Tibial artery (tissue), 4 donors: ENCODE data around the gene RBM38.
A peak's percentile ranks its signal among the peaks of the same experiment; 100 is the strongest.

Experiments used
- DNase-seq, 2 donors: peaks; one replicate each; pipeline ENCODE4 v3.0.0-alpha.2; 2019
- H3K27ac ChIP-seq, 2 donors: fragments of 200-600 bp; sonication (generic) in 1 of 2; 1 replicate in 1 of 2; 2 replicates in 1 of 2; pipeline ENCODE4 v1.5.1; 2018 to 2019; ENCODE audit warnings: mild to moderate bottlenecking in 1 of 2
- H3K27me3 ChIP-seq, 2 donors: fragments of 200-600 bp; sonication (generic) in 1 of 2; one replicate each; pipeline versions ENCODE4 v1.5.1 to v1.6.0; 2016 to 2019
- H3K36me3 ChIP-seq, 3 donors: fragments of 200-600 bp; sonication (generic) in 2 of 3; one replicate each; pipeline ENCODE4 v1.5.1; 2016 to 2019; ENCODE audit warnings: mild to moderate bottlenecking in 2 of 3
- H3K4me1 ChIP-seq, 4 donors: fragments of 200-600 bp; sonication (generic) in 2 of 4; 1 replicate in 3 of 4; 2 replicates in 1 of 4; pipeline ENCODE4 v1.5.1; 2016 to 2019
- H3K4me3 ChIP-seq, 2 donors: fragments of 200-600 bp; sonication (generic) in 1 of 2; 1 replicate in 1 of 2; 2 replicates in 1 of 2; pipeline ENCODE4 v1.5.1; 2018 to 2019; ENCODE audit warnings: mild to moderate bottlenecking in 2 of 2
- H3K9me3 ChIP-seq, 3 donors: fragments of 200-600 bp; sonication (generic) in 1 of 3; one replicate each; pipeline ENCODE4 v1.5.1; 2016 to 2019
- CTCF ChIP-seq, 2 experiments: fragments of 200-600 bp in 1 of 2; fragments of 450-650 bp in 1 of 2; IDR thresholded peaks; one replicate each; pipeline ENCODE4 v1.5.1; 2017 to 2019; ENCODE audit warnings: antibody characterized with exemption in 2 of 2, mild to moderate bottlenecking in 1 of 2, moderate library complexity in 1 of 2
- intact Hi-C: fragments of 100-400 bp; cut with DNase I; formaldehyde crosslinking; loops from one replicate; pipeline ENCODE4 v1.15.0; 2023; ENCODE audit warnings: low total_unique reads

Gene RBM38

GRCh38 chr20:57407541-57407956 is 16.4 kb downstream of the RBM38 start:
- intact Hi-C loops = no loop called here
- no peak for TF ChIP-seq CTCF (IDR thresholded peaks at IDR 0.05)
- no peak overlapping the region for H3K27ac ChIP-seq
- H3K4me1 ChIP-seq = peaks cover 0 to 18% (median 10%) of the 10 kb centered on the region in 4 donors
- H3K4me3 ChIP-seq = no peak overlapping the region
- peaks cover 20 to 73% (median 61%) of the 10 kb centered on the region in 3 donors for H3K36me3 ChIP-seq
- H3K9me3 ChIP-seq = no peaks in the 10 kb centered on the region
- no peaks in the 10 kb centered on the region for H3K27me3 ChIP-seq
- DNase-seq = no peak

DNA sequence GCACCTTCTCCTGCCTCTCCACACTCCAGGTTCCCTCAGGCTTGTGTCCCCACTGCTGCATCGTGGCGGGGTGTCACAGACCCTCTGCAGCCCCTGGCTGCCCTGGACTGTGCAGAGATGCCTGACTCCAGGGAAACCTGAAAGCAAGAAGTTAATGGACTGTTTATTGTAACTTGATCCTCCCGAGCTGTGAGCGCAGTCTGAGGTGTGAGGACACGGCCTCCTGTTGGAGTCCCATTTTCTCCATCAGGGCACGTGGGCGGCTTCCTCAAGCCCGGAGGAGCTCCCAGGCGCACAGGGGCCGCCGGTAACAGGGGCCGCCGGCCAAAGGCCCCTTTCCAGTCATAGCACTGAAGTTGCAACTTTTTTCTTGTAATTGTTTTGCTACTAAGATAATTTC is 16.9 kb downstream of the RBM38 start:
- DNase-seq = no peak
- Histone ChIP-seq H3K27me3 (no peaks in the 10 kb centered on the region), H3K9me3 (no peaks in the 10 kb centered on the region), H3K36me3 (peaks cover 20 to 67% (median 55%) of the 10 kb centered on the region in 3 donors), H3K4me1 (peaks cover 0 to 18% (median 10%) of the 10 kb centered on the region in 4 donors), H3K27ac (peak overlapping the region; percentile 59 to 62), H3K4me3 (no peak overlapping the region)
- no peak for TF ChIP-seq CTCF (IDR thresholded peaks at IDR 0.05)
- intact Hi-C loops = no loop called here

DNA sequence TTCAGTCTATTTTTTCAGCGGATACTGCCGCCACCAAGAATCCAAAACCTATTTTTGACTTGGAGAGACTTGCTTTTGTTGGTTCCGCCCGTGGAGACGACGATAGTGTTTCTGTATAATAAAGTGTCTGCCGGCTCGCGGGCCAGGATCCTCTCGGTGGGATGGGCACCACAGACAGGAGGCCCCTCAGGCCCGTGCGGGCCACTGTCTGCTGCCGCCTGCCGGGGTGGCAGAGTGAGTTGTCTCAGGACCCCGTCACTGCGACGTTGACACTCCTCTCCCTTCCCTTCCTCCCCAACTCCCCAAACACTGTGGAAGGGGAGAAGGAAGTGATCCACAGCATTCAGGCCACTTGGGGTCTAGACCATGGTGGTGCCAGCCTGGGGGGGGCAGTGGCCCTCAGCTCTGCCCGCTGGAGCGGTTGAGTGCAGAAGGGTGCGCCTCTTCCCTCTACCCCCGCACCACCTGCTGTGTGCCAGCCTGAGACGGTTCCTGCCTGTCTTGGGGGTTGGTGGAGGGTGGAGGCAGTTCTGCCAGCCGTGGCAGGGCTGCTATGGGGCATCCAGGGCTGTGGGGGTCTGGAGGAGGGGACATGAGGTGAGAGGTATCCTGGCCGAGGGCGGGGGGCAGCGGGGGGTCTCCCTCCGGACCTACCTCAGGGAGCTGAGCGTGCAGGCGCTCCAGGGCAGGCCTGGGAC is 17.5 kb downstream of the RBM38 start:
- H3K27ac ChIP-seq = peak overlapping the region; percentile 59 to 62
- TF ChIP-seq CTCF (IDR thresholded peaks at IDR 0.05) = no peak
- H3K4me3 ChIP-seq = no peak overlapping the region
- no peaks in the 10 kb centered on the region for H3K9me3 ChIP-seq
- DNase-seq = no peak
- H3K27me3 ChIP-seq = no peaks in the 10 kb centered on the region
- H3K4me1 ChIP-seq = peaks cover 0 to 18% (median 10%) of the 10 kb centered on the region in 4 donors
- intact Hi-C loops = no loop called here
- H3K36me3 ChIP-seq = peaks cover 17 to 62% (median 51%) of the 10 kb centered on the region in 3 donors

GRCh38 chr20:57409316-57409671 is 18.1 kb downstream of the RBM38 start:
- peaks cover 14 to 56% (median 45%) of the 10 kb centered on the region in 3 donors for H3K36me3 ChIP-seq
- H3K27me3 ChIP-seq = no peaks in the 10 kb centered on the region
- DNase-seq = peak in 1 of 2 donors; percentile 84
- no peak overlapping the region for H3K4me3 ChIP-seq
- H3K4me1 ChIP-seq = peaks cover 0 to 18% (median 10%) of the 10 kb centered on the region in 4 donors
- H3K27ac ChIP-seq = peak overlapping the region; percentile 59 to 62
- no peaks in the 10 kb centered on the region for H3K9me3 ChIP-seq
- no peak for TF ChIP-seq CTCF (IDR thresholded peaks at IDR 0.05)
- intact Hi-C loops = no loop called here

DNA sequence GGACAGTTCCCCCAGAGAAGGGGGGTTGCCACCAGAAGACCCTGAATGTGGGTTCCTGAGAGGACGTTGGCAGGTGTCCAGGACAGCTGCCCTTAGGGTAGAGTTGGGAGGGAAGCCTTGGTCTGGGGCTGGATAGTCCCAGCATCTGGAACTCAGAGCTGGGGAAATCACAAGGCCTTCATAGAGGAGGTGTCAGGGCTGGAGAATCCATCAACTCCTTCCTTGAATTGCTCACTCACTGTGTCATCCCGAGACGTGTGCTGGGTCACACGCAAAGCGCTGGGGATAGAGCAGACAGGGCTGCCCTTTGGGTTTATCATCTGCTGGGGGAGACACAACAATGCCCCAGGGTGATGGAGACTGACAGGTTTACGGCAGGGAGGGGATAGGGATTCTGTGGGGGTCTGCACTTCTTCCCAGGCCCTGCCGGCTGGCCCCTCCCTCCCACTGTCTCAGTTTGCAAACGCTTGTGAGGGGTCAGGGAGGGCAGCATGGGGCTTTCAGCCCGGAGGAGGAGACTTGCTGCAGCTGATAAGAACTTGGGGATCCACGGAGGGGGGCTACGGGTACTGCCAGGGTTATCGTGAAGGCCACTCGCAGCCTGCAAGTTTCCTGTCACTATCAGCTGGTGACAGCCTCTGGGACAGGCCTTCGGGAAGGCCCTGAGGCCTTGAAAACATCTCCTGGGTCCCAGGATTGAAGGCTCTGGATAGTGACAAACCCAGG is 18.6 kb downstream of the RBM38 start:
- no peak for TF ChIP-seq CTCF (IDR thresholded peaks at IDR 0.05)
- no peak overlapping the region for H3K27ac ChIP-seq
- intact Hi-C loops = no loop called here
- no peaks in the 10 kb centered on the region for H3K27me3 ChIP-seq
- peaks cover 0 to 23% (median 11%) of the 10 kb centered on the region in 4 donors for H3K4me1 ChIP-seq
- no peak overlapping the region for H3K4me3 ChIP-seq
- H3K36me3 ChIP-seq = peaks cover 14 to 50% (median 40%) of the 10 kb centered on the region in 3 donors
- no peaks in the 10 kb centered on the region for H3K9me3 ChIP-seq
- no peak for DNase-seq
